GM18526 (cell line): ENCODE data around the gene UBE2E1.

Experiments used
- POLR2A ChIP-seq: IDR thresholded peaks from 3 replicates; pipeline ENCODE4 v1.6.1; 2011; ENCODE audit not compliant: insufficient read length; ENCODE audit errors: extremely low read depth

The UBE2E1 gene

GRCh38 chr3:23807424-23808015 lies 1.8 kb downstream of the UBE2E1 start:
- TF ChIP-seq POLR2A: no peak

- TF ChIP-seq POLR2A: no peak
Measured at GRCh38 chr3:23808525-23808924, 2.8 kb downstream of the UBE2E1 start.

GRCh38 chr3:23809294-23809693 lies 3.5 kb downstream of the UBE2E1 start:
- TF ChIP-seq POLR2A: no peak

- no peak for TF ChIP-seq POLR2A
Measured at GRCh38 chr3:23809840-23810342, 4.1 kb downstream of the UBE2E1 start.

- TF ChIP-seq POLR2A: peak; percentile 56
Measured at GRCh38 chr3:23810343-23811184, 4.8 kb downstream of the UBE2E1 start.

- no peak for TF ChIP-seq POLR2A
Measured at GRCh38 chr3:23811185-23811527, 5.4 kb downstream of the UBE2E1 start.

GRCh38 chr3:23811919-23812318 lies 6.2 kb downstream of the UBE2E1 start:
- no peak for TF ChIP-seq POLR2A

- TF ChIP-seq POLR2A: no peak
Measured at GRCh38 chr3:23815879-23816278, 10.1 kb downstream of the UBE2E1 start.

- no peak for TF ChIP-seq POLR2A
Measured at GRCh38 chr3:23816721-23817120, 11.0 kb downstream of the UBE2E1 start.

GRCh38 chr3:23817508-23818223 lies 11.9 kb downstream of the UBE2E1 start:
- no peak for TF ChIP-seq POLR2A

GRCh38 chr3:23819599-23820360 lies 14.0 kb downstream of the UBE2E1 start:
- no peak for TF ChIP-seq POLR2A

GRCh38 chr3:23820888-23821287 lies 15.1 kb downstream of the UBE2E1 start:
- no peak for TF ChIP-seq POLR2A

GRCh38 chr3:23821858-23822257 lies 16.1 kb downstream of the UBE2E1 start:
- no peak for TF ChIP-seq POLR2A

- TF ChIP-seq POLR2A: no peak
Measured at GRCh38 chr3:23822559-23822958, 16.8 kb downstream of the UBE2E1 start.

GRCh38 chr3:23823620-23824019 lies 17.9 kb downstream of the UBE2E1 start:
- no peak for TF ChIP-seq POLR2A

GRCh38 chr3:23824699-23825444 lies 19.1 kb downstream of the UBE2E1 start:
- TF ChIP-seq POLR2A: no peak
